GM03348 (cell line): ENCODE measurements around the gene TPP1.

ENCODE experiments used
- DNase-seq: peaks from one replicate; pipeline ENCODE4 v3.0.0; 2012; ENCODE audit warnings: low spot score

TPP1 gene

DNA sequence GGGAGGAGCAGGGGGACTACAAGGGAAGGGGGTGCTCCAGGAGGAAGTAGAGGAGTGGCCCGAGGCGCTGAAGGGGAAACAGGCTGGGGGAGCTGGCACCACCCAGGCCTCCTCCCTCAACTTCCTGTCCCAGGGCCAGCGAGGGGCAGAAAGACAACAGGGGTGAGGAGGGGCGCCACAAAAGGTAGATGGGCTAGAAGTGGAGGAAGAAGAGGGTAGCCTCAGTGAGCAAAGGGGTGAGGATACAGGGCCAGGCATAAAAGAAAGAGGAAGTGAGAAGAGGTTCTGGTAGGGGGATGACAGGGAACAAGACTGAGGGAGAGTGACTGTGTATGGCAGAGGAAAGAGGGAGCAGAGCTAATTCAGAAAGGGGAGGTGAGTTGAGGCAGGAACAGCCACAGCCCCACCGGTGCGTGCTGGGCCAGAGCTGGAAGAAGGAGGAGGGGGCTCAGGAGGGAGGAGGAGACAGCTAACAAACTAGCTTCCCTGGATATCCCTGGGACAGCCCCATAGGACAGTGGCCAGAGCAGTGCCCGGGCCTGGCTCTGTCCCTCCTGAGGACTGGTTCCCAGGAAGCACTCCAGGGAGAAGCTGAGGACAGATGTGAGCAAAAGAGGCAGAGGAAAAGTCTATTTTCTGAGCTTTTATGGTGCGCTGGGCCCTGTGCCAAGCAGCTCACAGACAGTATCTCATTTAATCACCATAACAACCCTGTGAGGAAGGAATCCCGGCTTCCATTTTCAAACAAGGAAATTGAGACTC, 27.9 kb upstream of the TPP1 start:
- peak; percentile 53 for DNase-seq

DNA sequence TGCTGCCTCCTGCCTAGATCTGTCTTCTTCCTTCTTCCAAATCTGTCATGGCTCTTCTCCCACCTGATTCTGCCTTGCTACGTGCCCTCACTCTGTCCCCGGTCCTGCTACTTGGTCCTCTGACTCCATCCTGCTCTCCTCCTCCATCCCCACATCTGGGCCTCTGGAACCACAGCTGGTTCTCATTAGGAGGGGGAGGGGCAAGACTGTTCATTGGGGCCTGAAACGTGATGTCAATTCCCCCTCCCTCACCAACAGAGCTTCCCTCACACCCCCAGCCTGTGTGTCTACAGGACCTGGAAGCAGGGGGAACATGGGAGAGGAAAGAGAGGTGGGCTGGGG, 27.3 kb upstream of the TPP1 start:
- DNase-seq = peak; percentile 79

DNA sequence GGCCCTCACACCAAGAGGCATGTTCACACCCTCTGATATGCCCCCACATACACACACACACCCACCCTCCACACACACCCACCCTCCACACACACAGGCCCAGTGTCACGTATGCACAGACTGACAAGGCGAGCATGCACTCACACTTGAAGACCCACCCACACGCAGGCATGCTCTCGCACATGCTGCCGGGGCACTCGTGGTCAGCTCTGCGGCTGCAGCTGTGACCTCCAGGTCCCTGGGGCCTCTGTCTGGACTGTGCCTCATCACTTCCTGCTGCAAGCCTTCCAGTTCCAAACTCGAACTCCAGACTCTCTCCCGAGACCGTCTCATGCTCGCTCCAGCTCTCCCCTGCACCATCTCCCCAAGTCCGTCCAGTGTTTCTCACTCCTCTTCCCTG, 26.8 kb upstream of the TPP1 start:
- DNase-seq = peak; percentile 84

DNA sequence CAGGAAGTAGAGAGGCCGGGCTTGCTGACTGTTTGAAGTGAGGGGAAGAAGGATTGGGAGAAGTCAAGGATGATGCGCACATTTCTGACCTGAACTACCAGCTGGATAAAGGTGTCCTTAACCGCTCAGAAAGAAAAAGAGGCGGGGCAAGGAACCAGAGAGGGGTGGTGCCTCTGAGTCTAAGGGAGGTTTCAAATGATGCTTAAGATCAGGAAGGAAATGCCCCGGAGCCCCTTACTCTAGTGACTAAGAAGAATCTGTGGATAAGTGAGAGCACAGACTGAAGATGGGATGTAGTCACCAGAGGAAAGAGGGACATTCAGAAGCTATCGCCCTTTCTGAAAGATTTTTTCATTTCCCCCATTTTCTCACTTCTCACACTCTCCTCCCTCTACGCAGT, 23.7 kb upstream of the TPP1 start:
- DNase-seq = no peak

DNA sequence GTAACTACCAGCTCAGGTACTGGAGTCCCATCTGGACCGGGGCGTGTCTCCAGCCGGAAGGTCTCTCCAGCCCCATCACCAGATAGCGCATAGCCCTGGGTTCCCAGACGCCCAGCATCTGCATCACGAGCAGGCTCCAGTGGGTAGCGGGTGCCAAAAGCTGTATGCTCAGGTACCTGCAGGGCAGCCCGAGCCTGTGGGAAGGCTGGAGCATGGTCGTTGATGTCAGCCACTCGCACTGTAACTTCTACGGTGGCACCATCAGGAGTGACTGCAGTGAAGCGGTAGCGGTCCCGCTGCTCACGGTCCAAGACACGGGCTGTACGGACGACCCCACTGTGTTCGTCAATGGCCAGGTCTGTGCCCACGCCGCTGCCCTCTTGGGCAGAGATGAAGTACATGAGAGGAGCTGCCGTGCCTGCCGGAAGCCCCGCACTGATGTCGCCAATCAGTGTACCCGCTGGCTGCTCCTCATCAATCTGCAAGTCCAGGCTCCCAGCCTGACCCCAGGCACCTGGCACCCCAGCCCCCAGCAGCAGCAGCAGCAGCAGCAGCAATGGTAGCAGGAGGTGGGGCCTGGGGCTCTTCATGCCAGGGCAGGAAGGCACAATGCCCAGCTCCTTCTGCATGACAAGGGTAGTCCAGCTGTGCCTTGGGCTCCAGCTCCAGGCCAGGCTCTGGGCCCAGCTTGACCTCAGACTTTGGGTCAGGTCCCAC, 21.9 kb upstream of the TPP1 start:
- DNase-seq = no peak

DNA sequence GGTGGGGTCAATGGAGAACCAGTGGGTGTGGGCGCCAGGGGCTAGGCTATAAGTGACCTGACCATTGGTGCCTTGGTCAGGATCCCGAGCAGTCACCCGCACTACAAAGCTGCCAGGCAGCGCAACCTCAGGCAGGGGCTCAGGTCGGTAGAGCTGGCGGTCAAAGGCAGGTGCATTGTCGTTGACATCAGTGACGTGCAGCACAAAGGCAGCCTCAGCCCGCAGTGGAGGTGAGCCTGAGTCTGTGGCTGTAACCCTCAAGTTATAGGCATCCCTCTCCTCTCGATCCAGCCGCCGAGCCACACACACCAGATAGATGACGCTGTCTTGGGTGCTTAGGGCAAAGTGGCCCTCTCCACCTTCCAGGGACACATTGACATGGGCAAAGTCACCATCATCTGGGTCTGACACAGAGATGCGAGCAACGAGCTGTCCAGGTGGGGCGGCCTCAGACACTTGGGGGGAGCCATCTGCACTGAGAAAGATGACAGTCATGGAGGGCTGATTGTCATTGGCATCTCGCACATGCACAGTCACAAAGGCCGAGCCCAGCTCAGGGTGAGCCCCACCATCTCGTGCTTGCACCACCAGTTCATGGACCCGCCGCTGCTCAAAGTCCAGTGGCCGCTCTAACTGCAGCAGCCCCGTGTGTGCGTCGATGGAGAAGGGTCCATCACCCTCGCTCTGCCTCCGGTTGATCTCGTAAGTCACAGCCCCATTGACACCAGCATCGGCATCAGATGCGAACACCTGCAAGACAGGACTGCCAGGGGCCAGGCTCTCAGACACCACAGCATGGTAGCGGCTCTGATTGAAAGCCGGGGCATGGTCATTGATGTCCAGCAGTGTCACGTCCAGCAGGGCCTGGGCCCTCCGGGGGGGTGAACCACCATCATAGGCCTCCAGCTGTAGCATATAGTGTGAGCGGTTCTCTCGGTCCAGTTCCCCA, 21.1 kb upstream of the TPP1 start:
- DNase-seq = no peak

DNA sequence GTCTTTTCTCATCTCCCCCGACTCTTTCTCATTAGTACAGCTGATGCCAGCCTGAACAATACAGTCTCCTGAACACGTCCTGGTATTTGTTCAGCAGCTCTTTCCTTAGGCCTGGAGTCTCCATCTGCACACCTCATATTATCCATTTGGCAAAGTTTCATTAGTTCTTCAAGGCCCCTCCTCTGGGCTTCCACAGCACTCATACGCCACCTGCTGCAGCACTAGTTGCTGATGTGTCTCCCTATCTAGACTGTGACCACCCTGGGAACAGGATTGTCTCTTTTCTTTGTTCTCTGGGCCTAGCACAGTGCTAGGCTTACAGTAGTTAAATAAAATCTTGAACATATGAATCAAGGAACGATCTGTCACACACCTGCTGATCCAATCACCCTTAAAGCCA, 19.2 kb upstream of the TPP1 start:
- no peak for DNase-seq

DNA sequence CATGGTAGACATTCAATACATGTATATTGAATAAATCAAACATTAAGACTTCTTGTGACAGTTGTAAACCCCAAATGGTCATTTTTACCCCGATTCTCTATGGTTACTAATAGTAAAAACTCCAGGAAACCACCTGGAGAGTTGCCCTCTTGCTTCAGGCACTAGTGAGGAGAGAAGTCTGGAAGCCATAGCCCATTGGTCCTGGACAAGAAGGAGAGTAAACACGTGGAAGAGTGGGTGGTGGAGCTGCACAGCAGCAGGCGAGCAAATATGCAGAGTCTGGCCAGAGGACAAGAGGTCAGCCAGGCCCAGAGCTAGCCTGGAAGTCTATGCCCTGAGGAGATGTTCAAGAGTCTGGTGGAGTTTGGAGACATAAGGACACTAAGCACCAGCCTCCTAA, 18.6 kb upstream of the TPP1 start:
- peak; percentile 88 for DNase-seq

DNA sequence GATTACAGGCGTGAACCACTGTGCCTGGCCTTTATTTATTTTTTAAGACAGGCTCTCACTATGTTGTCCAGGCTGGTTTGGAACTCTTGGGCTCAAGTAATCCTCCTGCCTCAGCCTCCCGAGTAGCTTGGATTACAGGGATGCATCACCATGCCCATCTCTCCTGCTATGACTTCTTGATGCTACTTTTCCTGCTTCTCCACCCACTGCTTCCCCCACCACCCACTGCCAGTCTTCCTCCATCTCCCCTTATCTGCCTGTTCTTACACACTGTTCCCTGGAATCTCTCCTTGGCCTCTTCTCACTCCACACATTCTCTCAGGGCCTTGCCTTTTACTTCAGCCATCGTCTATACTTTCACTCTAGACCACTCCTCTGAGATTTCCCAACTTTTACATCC, 17.3 kb upstream of the TPP1 start:
- no peak for DNase-seq

DNA sequence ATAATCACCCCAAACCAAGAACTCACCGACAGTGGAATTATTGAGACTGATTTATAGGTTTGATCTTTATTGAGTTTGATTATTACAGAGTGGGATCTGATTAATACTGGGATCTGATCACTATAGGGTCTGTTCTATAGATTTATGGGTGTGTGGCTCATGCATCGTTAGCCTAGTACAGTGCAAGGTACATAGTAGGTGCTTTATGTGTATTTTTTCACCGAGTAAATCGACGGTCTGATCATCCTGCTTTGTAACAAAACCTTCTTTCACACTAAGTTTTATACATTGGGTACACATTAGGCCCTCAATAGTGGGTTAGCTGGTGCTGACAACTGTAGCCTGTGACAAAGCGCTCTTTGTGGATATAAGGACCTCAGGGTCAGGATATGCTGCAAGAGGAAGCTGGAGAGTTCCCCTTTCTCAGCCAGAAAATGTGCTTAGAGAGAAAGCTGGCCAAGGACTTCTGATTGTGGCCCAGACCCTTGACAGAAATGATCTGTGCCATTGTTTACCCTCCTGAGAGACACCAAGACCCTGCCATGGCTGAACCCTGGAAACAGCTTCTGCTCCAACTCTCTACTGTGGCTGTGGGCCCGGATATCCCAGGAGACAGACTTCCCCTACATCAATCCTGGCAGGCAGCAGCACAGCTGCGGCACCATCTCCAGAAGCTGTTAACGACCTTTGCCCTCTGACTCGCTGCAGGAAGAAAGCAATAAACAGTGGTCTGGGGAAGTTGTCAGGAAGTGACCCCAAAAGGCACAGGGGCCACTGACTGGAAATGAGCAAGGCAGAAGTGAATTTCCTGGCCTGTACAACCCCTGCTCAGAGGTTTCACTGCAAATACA, 16.1 kb upstream of the TPP1 start:
- peak; percentile 43 for DNase-seq

DNA sequence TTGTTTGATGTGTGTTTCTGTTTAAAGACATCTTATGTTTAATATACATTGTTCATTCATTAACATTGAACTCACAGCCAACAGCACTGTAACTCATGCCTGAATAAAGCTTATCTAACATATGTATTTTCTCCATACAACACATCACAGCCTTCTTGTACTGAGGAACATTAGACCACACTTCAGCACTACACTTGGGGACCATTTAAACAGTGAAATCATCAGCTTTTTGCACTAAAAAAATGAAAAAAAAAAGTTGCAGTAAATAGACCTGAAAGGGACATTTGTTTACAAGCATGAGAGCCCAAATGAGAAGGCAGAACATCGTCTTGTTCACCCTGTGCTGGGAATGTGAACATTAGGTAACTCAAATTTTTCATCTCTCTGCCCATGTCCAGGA, 15.3 kb upstream of the TPP1 start:
- DNase-seq = no peak

DNA sequence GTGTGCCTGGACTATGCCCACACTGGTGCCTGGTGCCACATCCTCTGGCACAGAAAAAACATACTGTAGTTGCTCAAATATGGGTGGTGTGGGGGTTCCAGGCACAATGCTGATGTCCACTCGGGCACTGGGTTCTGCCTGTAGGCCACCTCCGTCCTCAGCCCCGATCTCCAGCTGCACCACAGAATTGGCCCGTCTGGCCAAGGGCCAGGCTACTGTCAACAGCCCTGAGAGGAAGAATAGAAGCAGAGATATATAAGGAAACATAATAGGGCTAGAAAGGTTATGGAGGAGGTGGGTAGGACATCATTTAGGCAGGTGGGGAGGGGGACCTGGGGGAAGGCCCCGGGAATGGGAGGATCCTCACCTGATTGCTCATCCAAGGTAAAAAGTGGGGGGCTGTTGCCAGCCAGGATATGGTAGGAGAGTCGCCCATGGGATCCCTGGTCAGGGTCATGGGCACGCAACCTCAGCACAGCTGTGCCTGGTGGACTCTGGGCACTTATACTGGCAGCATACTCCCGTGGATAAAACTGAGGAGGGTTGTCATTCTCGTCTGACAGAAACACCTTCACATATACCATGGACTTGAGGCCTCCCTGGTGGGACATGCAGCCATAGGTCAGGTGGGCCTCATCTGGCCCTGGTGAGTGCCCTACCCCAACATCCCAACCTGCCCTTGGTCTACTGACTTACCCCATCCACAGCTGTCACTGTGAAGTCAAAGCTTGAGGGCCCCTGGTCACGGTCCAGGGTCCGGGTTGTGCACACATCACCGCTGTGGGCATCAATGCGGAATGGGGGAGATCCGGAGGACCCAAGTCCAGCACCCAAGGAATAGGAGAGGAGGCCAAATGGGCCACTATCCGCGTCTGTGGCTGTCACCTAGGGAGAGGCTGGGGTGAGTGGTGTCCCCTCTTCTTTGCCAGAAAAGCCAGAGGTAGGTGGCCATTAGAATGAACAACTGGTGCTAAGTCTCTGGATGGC, 14.5 kb upstream of the TPP1 start:
- DNase-seq = no peak

DNA sequence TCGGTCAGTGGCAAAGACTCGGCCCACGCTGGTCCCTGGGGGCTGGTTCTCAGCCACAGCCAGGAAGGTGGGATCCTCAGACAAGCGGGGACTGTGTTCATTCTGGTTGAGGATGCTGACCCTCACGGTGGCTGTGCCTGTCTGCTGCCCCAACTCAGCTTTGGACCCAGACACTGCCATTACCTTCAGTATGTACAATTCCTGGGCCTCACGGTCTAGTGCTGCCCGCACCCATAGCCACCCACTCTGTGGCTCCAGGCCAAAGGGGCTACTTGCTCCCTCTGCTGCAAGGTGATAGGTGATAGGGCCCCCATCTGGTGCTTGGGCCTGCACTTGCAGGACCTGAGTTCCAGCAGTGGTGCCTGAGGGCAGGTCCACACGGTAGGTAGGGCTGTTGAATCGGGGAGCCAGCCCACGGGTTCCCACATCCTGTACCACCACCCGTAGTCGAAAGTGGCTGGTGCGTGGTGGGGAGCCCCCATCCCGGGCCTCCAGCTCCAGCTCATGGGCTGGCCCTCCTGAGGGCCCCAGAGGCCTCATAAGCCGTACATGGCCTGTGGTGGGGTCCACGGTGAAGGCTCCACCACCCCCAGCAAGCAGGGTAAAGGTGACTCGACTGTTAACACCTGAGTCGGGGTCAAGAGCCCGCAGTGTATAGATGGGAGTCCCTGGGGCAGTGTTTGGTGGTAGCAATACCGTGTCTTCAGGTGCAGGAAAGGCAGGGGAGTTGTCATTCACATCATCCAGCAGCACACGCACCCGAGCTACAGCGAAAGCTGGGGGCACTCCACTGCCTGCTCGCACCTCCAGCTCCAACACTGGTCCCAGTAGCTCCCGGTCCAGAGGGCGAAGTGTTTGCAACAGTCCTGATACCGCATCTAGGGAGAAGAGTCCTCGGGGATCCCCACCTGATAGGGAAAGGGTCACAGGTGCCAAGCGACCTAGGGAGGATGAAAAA, 13.2 kb upstream of the TPP1 start:
- DNase-seq = no peak

DNA sequence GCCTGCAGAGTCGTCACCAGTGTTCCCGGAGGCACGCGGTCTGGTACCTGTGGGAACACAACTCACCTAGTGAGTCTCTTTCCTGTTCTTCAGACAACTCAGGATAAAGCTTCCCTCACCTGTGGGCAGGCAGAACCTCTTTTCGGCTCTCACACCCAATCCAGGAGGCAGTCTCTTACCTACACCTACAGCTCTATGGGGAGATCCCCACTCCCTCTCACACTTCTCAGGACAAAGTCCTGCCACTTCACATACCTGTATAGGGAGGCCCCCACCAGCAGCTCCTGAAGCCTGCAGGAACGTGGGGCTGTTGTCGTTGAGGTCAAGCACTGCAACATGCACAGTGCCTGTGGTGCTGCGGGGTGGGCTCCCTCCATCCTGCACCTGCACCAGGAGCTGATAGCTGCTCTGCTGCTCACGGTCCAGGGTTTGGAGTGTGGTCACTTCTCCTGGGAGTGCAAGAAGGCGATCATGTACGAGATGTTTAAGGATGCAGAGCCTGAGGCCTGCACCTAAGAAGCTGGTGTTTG, 12.2 kb upstream of the TPP1 start:
- DNase-seq = no peak

DNA sequence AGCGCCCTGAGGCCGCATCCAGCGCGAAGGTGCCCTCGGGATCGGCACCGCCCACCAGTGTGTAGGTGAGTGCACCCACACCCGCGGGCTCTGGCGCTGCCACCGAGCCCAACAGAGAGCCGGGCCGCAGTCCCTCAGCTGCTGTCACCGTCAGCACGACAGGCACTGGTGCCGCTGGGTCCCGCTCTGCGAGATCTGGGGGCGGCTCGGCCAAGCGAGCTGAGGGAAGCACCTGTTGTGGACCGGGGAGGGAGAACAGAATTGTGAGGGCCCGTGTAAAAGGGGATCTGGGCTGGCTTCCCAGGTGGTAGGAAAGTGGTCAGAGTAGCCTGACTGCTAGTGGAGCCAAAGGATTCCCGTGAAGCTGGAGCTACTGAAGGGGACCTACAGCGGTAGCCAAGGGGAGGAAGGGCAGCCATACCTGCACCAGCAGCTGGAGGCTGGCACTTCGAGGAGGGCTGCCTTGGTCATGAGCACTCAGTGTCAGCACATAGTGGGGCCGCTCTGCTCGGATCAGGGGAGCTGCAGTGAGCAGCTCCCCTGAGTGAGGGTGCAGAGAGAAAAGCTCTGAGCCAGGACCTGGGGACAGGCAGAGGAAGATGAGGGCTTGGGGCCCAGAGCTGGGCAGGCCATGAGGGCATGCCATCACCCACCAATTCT, 11.5 kb upstream of the TPP1 start:
- no peak for DNase-seq

DNA sequence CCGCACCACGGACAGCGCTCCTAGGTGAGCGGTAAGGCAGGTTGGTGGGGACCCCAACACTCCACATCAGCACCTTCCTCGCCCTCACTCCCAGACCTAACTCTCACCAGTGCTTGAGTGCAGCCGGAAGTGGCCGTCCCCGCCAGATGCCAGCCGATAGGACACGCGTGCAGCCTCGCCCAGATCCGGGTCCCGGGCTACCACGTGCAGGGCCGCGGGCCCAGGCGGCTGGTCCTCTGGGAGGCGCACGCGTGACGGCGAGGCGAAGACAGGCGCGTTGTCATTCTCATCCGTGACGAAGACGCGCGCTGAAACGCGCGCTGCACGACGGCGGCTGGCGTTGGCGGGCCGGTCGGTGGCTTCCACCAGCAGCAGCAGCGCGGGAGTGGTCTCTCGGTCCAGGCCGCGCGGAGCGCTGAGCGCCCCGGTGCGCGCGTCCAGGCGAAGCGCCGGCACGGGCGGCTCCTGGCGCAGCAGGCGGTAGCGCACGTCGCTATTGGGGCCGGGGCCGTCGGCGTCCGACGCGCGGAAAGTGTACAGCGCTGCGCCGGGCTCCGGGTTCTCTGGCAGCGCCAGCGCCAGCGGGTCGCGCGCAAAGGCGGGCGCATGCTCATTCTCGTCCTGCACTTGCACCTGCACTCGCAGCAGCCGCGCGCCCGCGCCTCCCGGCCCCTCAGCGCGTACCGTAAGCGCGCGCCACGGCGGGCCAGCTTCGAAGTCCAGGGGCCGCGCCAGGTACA, 10.8 kb upstream of the TPP1 start:
- no peak for DNase-seq

DNA sequence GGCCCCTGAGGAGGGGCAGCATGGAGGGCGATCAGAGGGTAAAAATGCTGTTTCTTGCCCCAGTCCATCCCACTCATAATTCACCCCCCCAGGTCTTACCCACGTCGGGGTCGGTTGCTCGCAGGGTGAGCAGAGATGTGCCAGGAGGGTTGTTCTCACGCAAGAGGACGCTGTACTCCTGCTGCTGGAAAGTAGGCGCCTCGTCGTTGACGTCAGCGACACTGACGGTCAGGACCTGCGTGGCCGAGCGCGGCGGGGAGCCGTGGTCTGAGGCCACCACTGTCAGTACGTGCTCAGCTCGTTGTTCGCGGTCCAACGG, 10.3 kb upstream of the TPP1 start:
- DNase-seq = no peak

DNA sequence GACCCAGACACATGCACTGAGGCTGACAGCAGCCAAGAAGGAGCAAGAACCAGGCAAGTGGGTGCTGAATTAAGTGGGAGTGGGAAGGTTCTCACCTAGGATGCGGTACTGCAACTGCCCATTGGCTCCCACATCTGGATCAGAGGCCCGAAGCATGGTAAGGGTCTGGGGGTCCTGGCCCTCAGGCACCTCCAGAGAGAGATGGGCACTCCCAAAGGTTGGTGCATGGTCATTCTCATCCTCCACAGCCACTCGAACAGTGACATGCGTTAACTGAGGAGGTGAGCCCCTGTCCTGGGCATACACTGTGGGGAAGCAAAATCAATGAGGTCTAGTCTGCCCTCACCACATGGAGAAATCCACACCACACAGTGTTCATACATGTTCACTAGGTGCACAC, 9.3 kb upstream of the TPP1 start:
- no peak for DNase-seq
